SK-N-SH treated with all-trans-retinoic acid at 6 μM for 48 hours (cell line): ENCODE results near the gene THSD4.
A peak's percentile ranks its signal among the peaks of the same experiment; 100 is the strongest.

Experiments used
- ATAC-seq: fragments of 200-7000 bp; cut with Tn5 transposase; 3 replicates; pipeline ENCODE4 v1.9.1; 2020; ENCODE audit warnings: mild to moderate bottlenecking, moderate library complexity
- ARNTL ChIP-seq: fragments of 450-650 bp; formaldehyde crosslinking; IDR thresholded peaks from 2 replicates; pipeline ENCODE4 v1.5.0; 2020; ENCODE audit warnings: low read depth, mild to moderate bottlenecking, moderate library complexity, borderline replicate concordance
- BACH2 ChIP-seq: fragments of 250-450 bp; sonication (Bioruptor Pico); IDR thresholded peaks from 2 replicates; pipeline ENCODE4 v1.9.0; 2021; ENCODE audit warnings: mild to moderate bottlenecking, borderline replicate concordance
- CREB5 ChIP-seq: fragments of 250-450 bp; sonication (Bioruptor Pico); IDR thresholded peaks from 2 replicates; pipeline ENCODE4 v1.5.1; 2020; ENCODE audit warnings: low read depth, mild to moderate bottlenecking, moderate library complexity
- CSDC2 ChIP-seq: fragments of 250-450 bp; sonication (Bioruptor Pico); IDR thresholded peaks from 2 replicates; pipeline ENCODE4 v1.5.0; 2020; ENCODE audit warnings: mild to moderate bottlenecking, moderate library complexity
- ESRRG ChIP-seq: fragments of 250-450 bp; sonication (Bioruptor Pico); IDR thresholded peaks from 2 replicates; pipeline ENCODE4 v1.6.1; 2021; ENCODE audit warnings: mild to moderate bottlenecking
- GLIS3 ChIP-seq: fragments of 250-450 bp; sonication (Bioruptor Pico); IDR thresholded peaks from 2 replicates; pipeline ENCODE4 v1.5.0; 2020; ENCODE audit warnings: mild to moderate bottlenecking, moderate library complexity
- ISL1 ChIP-seq: fragments of 250-450 bp; sonication (Bioruptor Pico); IDR thresholded peaks from 2 replicates; pipeline ENCODE4 v2.1.2; 2022; ENCODE audit warnings: mild to moderate bottlenecking, moderate library complexity
- PPARA ChIP-seq: fragments of 250-450 bp; sonication (Bioruptor Pico); IDR thresholded peaks from 2 replicates; pipeline ENCODE4 v1.5.0; 2020; ENCODE audit warnings: mild to moderate bottlenecking, borderline replicate concordance
- RARB ChIP-seq: fragments of 250-450 bp; sonication (Bioruptor Pico); IDR thresholded peaks from 2 replicates; pipeline ENCODE4 v1.8.0; 2021; ENCODE audit warnings: mild to moderate bottlenecking, moderate library complexity
- SNAI2 ChIP-seq: fragments of 250-450 bp; sonication (Bioruptor Pico); IDR thresholded peaks from 2 replicates; pipeline ENCODE4 v1.5.0; 2020; ENCODE audit warnings: mild to moderate bottlenecking, moderate library complexity
- TCF4 ChIP-seq: fragments of 250-450 bp; sonication (Bioruptor Pico); IDR thresholded peaks from 2 replicates; pipeline ENCODE4 v1.8.0; 2021; ENCODE audit warnings: mild to moderate bottlenecking, moderate library complexity, borderline replicate concordance
- TOX ChIP-seq: fragments of 250-450 bp; sonication (Bioruptor Pico); IDR thresholded peaks from 2 replicates; pipeline ENCODE4 v1.8.0; 2021; ENCODE audit warnings: mild to moderate bottlenecking, moderate library complexity, borderline replicate concordance
- TSHZ2 ChIP-seq: fragments of 250-450 bp; sonication (Bioruptor Pico); IDR thresholded peaks from 2 replicates; pipeline ENCODE4 v1.5.0; 2020; ENCODE audit warnings: mild to moderate bottlenecking, moderate library complexity
- ZC3H10 ChIP-seq: fragments of 250-450 bp; sonication (Bioruptor Pico); IDR thresholded peaks from 2 replicates; pipeline ENCODE4 v1.5.1; 2021; ENCODE audit warnings: mild to moderate bottlenecking, moderate library complexity
- ZFP3 ChIP-seq: fragments of 250-450 bp; sonication (Bioruptor Pico); IDR thresholded peaks from 2 replicates; pipeline ENCODE4 v1.5.0; 2020; ENCODE audit warnings: mild to moderate bottlenecking, moderate library complexity
- ZFP30 ChIP-seq: fragments of 450-650 bp; formaldehyde crosslinking; IDR thresholded peaks from 2 replicates; pipeline ENCODE4 v1.5.0; 2022; ENCODE audit warnings: mild to moderate bottlenecking, moderate library complexity
- ZNF565 ChIP-seq: fragments of 450-650 bp; formaldehyde crosslinking; conservative IDR thresholded peaks from 2 replicates; pipeline ENCODE4 v1.5.0; 2020; ENCODE audit warnings: low read depth, mild to moderate bottlenecking, moderate library complexity
- ZNF70 ChIP-seq: fragments of 450-650 bp; formaldehyde crosslinking; IDR thresholded peaks from 2 replicates; pipeline ENCODE4 v1.5.0; 2020; ENCODE audit warnings: mild to moderate bottlenecking, moderate library complexity
- ZNF8 ChIP-seq: fragments of 450-650 bp; formaldehyde crosslinking; IDR thresholded peaks from 2 replicates; pipeline ENCODE4 v1.5.0; 2020; ENCODE audit warnings: mild to moderate bottlenecking, moderate library complexity
- TF ChIP-seq, protein P1 (sequence below): fragments of 250-450 bp; sonication (Bioruptor Pico); IDR thresholded peaks from 2 replicates; pipeline ENCODE4 v1.8.0; 2021; ENCODE audit warnings: low read depth, mild to moderate bottlenecking, moderate library complexity, borderline replicate concordance
- TF ChIP-seq, protein P2 (sequence below): fragments of 250-450 bp; sonication (Bioruptor Pico); IDR thresholded peaks from 2 replicates; pipeline ENCODE4 v1.5.1; 2021; ENCODE audit warnings: mild to moderate bottlenecking, moderate library complexity
- TF ChIP-seq, protein P3 (sequence below): fragments of 250-450 bp; sonication (Bioruptor Pico); IDR thresholded peaks from 2 replicates; pipeline ENCODE4 v1.8.0; 2020; ENCODE audit warnings: mild to moderate bottlenecking, moderate library complexity, borderline replicate concordance

The THSD4 gene

DNA sequence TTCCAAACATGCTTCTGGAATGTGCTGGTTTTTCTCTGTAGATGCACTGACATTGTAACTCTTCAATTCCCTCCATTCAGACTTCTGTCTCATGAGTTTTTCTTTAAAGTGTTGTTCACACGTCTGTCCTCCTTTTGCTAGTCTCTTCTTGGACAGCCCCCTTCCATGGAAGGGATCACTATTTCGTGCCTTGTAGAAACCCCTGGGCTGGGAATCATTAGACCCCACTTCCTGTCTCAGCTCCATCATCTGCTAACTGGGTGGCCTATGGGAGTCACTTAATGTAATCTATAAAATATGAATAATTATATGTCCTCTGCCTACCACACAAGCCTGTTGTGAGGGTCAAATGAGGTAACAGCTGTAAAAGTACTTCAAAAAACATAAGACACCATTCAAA lies 110.6 kb downstream of the THSD4 start (continued):
- TF ChIP-seq RARB (CRISPR knock-in tag) = no peak
- no peak for TF ChIP-seq SNAI2 (CRISPR knock-in tag)
- TF ChIP-seq ZFP3 (CRISPR knock-in tag) = no peak
- TF ChIP-seq TCF4 (CRISPR knock-in tag) = no peak
- no peak for TF ChIP-seq ZNF70 (CRISPR knock-in tag)

DNA sequence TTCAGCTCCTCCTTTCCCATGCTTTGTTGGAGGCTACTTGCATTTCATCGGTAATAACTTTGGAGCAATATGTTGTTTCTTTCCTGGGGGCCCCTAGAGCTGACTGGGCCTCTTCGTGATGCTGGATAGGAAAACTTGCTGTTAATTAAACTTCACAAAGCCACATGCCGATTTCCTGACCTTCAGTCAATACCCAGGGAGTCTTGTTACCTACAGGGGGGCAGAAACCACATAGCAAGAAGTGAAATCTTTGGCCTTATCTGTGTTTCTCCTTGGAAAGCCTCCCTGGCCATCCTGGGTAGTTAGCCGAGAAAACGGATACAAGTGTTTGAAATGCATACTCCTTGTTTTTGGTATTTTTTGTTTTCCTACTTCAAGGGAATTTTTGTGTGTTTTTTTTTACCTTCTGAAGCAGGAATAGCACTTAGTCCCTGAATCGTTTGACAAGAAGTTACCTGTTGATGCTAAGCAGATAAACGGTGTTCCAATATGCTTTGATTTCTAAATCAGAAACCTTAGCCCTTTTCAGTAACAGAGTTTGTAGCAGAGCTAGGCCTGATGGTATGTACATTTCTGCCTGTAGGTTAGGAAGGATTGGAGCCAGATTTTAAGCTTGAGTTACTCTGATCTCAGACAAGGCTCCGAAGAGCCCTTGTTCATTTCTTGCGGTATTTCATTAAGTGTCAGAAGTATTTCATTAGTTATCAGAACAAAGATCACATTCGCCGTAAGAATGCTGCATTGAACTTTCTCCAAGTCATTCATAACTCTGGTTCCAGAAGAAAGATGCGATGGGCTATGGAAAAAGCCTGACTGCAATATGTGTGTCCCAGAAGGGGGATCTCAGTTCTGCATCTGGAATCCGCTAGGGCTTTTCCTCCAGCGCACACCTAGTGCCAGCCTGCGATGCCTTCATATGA lies 111.5 kb downstream of the THSD4 start:
- TF ChIP-seq ISL1 (CRISPR knock-in tag) (peak; percentile 65), ZNF70 (CRISPR knock-in tag) (no peak)
- peak; percentile 93 for ATAC-seq

DNA sequence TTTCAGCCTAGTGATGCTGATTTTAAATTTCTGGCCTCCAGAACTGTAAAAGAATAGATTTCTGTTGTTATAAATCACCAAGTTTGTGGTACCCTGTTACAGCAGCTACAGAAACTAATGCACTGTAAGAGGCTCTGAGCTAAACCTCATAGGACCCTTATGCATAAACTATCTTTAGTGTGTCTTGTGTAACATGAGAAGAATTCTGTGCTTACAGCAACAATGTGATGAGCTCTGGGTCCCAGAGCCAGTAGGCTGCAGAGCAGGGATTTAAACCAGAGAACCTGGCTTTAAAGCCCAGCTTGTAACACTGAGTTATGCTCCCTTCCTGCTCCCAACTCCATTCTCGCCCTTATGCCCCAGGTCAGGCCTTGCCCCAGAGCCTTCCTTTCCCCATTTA lies 113.1 kb downstream of the THSD4 start:
- ATAC-seq = peak; percentile 55
- no peak for TF ChIP-seq RARB (CRISPR knock-in tag)
- TF ChIP-seq, protein P1, sequence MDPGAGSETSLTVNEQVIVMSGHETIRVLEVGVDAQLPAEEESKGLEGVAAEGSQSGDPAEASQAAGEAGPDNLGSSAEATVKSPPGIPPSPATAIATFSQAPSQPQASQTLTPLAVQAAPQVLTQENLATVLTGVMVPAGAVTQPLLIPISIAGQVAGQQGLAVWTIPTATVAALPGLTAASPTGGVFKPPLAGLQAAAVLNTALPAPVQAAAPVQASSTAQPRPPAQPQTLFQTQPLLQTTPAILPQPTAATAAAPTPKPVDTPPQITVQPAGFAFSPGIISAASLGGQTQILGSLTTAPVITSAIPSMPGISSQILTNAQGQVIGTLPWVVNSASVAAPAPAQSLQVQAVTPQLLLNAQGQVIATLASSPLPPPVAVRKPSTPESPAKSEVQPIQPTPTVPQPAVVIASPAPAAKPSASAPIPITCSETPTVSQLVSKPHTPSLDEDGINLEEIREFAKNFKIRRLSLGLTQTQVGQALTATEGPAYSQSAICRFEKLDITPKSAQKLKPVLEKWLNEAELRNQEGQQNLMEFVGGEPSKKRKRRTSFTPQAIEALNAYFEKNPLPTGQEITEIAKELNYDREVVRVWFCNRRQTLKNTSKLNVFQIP = no peak

GRCh38 chr15:71230303-71230702 lies 115.0 kb downstream of the THSD4 start:
- TF ChIP-seq, protein P2, sequence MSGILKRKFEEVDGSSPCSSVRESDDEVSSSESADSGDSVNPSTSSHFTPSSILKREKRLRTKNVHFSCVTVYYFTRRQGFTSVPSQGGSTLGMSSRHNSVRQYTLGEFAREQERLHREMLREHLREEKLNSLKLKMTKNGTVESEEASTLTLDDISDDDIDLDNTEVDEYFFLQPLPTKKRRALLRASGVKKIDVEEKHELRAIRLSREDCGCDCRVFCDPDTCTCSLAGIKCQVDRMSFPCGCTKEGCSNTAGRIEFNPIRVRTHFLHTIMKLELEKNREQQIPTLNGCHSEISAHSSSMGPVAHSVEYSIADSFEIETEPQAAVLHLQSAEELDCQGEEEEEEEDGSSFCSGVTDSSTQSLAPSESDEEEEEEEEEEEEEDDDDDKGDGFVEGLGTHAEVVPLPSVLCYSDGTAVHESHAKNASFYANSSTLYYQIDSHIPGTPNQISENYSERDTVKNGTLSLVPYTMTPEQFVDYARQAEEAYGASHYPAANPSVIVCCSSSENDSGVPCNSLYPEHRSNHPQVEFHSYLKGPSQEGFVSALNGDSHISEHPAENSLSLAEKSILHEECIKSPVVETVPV = no peak
- no peak for TF ChIP-seq TSHZ2 (CRISPR knock-in tag)
- TF ChIP-seq ZFP3 (CRISPR knock-in tag) = no peak
- TF ChIP-seq ARNTL (CRISPR knock-in tag) = no peak
- no peak for TF ChIP-seq TCF4 (CRISPR knock-in tag)
- TF ChIP-seq, protein P1 = no peak
- no peak for TF ChIP-seq BACH2 (CRISPR knock-in tag)
- no peak for TF ChIP-seq CSDC2 (CRISPR knock-in tag)
- TF ChIP-seq PPARA (CRISPR knock-in tag) = no peak
- TF ChIP-seq, protein P3, sequence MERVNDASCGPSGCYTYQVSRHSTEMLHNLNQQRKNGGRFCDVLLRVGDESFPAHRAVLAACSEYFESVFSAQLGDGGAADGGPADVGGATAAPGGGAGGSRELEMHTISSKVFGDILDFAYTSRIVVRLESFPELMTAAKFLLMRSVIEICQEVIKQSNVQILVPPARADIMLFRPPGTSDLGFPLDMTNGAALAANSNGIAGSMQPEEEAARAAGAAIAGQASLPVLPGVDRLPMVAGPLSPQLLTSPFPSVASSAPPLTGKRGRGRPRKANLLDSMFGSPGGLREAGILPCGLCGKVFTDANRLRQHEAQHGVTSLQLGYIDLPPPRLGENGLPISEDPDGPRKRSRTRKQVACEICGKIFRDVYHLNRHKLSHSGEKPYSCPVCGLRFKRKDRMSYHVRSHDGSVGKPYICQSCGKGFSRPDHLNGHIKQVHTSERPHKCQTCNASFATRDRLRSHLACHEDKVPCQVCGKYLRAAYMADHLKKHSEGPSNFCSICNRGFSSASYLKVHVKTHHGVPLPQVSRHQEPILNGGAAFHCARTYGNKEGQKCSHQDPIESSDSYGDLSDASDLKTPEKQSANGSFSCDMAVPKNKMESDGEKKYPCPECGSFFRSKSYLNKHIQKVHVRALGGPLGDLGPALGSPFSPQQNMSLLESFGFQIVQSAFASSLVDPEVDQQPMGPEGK (CRISPR knock-in tag) = no peak
- TF ChIP-seq ZNF70 (CRISPR knock-in tag) = no peak
- no peak for TF ChIP-seq GLIS3 (CRISPR knock-in tag)
- TF ChIP-seq ZFP30 (CRISPR knock-in tag) = no peak
- no peak for TF ChIP-seq RARB (CRISPR knock-in tag)
- no peak for TF ChIP-seq ZNF8 (CRISPR knock-in tag)
- no peak for TF ChIP-seq ZNF565 (CRISPR knock-in tag)
- no peak for TF ChIP-seq CREB5 (CRISPR knock-in tag)
- no peak for TF ChIP-seq ZC3H10 (CRISPR knock-in tag)
- TF ChIP-seq ESRRG = no peak
- TF ChIP-seq TOX (CRISPR knock-in tag) = no peak
- no peak for ATAC-seq
